22Rv1 (cell line): Measurements from ENCODE around the gene MCHR1.

Source experiments
- ZFX ChIP-seq: fragments of 450-650 bp; IDR thresholded peaks from 2 replicates; pipeline ENCODE4 v1.6.1; 2017; ENCODE audit warnings: antibody characterized with exemption, borderline replicate concordance
- TF ChIP-seq, protein P1 (sequence below): fragments of 450-650 bp; IDR thresholded peaks from 2 replicates; pipeline ENCODE4 v1.5.1; 2017; ENCODE audit warnings: mild to moderate bottlenecking

DNA sequence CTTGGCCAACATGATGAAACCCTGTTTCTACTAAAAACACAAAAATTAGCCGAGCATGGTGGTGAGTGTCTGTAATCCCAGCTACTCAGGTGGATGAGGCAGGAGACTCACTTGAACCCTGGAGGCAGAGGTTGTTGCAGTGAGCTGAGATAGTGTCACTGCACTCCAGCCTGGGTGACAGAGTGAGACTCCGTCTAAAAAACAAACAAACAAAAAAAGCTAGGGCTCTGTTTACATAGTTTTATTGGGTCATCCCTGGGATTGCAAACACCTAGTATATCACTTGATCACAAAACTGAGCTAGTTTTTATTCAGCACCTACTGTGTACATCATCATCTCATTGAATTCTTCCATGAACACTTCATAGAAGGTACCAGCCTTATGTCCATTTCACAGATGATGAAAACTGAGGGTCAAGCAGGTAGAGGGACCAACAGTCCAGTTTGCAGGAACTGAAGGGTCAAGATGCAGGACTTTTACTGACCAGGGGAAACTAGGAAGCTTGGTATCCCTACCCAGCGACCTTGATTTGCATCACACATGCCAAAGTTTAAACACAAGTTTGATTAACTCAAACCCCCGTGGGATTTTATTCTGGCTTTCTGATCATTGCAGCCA is 33.6 kb upstream of the MCHR1 start:
- TF ChIP-seq, protein P1, sequence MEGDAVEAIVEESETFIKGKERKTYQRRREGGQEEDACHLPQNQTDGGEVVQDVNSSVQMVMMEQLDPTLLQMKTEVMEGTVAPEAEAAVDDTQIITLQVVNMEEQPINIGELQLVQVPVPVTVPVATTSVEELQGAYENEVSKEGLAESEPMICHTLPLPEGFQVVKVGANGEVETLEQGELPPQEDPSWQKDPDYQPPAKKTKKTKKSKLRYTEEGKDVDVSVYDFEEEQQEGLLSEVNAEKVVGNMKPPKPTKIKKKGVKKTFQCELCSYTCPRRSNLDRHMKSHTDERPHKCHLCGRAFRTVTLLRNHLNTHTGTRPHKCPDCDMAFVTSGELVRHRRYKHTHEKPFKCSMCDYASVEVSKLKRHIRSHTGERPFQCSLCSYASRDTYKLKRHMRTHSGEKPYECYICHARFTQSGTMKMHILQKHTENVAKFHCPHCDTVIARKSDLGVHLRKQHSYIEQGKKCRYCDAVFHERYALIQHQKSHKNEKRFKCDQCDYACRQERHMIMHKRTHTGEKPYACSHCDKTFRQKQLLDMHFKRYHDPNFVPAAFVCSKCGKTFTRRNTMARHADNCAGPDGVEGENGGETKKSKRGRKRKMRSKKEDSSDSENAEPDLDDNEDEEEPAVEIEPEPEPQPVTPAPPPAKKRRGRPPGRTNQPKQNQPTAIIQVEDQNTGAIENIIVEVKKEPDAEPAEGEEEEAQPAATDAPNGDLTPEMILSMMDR = no peak
- no peak for TF ChIP-seq ZFX
